IMR-90 (cell line): ENCODE data around the gene ST3GAL5. TPM values are rescaled to one million over a fixed set of nuclear protein-coding genes. Genes with fewer than 3 reads are reported as not detected.

Experiments used
- ATAC-seq: fragments of 200-7000 bp; cut with Tn5 transposase; 2 replicates; pipeline ENCODE4 v1.9.1; 2020; ENCODE audit warnings: low read depth, mild to moderate bottlenecking, moderate library complexity
- BruUV-seq: library from RNA; stranded (reverse); fragments of 400-500 nt; replicated peaks from 2 replicates; lab custom pipeline; 2021; lab: Mats Ljungman, UMichigan
- CTCF ChIA-PET: fragments of 300-600 bp; formaldehyde crosslinking; extraction: SDS; loops from one replicate; lab custom pipeline; 2021; ENCODE audit warnings: antibody characterized with exemption; lab: Yijun Ruan, JAX
- POLR2A ChIA-PET: fragments of 300-600 bp; sonication (Branson Sonifier 250); formaldehyde crosslinking; loops from one replicate; lab custom pipeline; 2022; ENCODE audit warnings: antibody characterized with exemption; ENCODE audit not compliant: unreplicated experiment; lab: Charles Lee
- DNase-seq: peaks from one replicate; pipeline ENCODE4 v3.0.0; 2013
- H2AFZ ChIP-seq: replicated peaks from 2 replicates; pipeline ENCODE3; 2013; ENCODE audit warnings: low read length, mild to moderate bottlenecking; ENCODE audit not compliant: poor library complexity
- H2AK5ac ChIP-seq: 2 replicates; pipeline ENCODE4 v1.6.1; 2013; ENCODE audit warnings: low read depth, low read length, inconsistent platforms
- H2AK9ac ChIP-seq: replicated peaks from 2 replicates; pipeline ENCODE3; 2013; ENCODE audit warnings: mild to moderate bottlenecking, low read depth, low read length, moderate library complexity; ENCODE audit not compliant: poor library complexity
- H2BK120ac ChIP-seq: 2 replicates; pipeline ENCODE4 v1.6.1; 2013; ENCODE audit warnings: low read depth, low read length, inconsistent platforms
- H2BK15ac ChIP-seq: 3 replicates; pipeline ENCODE4 v1.6.1; 2013; ENCODE audit warnings: low read depth, low read length, inconsistent platforms
- H2BK20ac ChIP-seq: 2 replicates; pipeline ENCODE4 v1.6.1; 2013; ENCODE audit warnings: low read depth, mild to moderate bottlenecking, inconsistent platforms, low read length, moderate library complexity
- H2BK5ac ChIP-seq: 2 replicates; pipeline ENCODE4 v1.6.1; 2013; ENCODE audit warnings: mild to moderate bottlenecking, low read depth, low read length, inconsistent platforms; ENCODE audit not compliant: poor library complexity, severe bottlenecking
- H3K14ac ChIP-seq: replicated peaks from 2 replicates; pipeline ENCODE4 v1.6.1; 2013; ENCODE audit warnings: low read depth, low read length, inconsistent platforms
- H3K18ac ChIP-seq: 2 replicates; pipeline ENCODE4 v1.6.1; 2013; ENCODE audit warnings: low read depth, low read length, control low read depth
- H3K23ac ChIP-seq: 2 replicates; pipeline ENCODE4 v1.6.1; 2013; ENCODE audit warnings: low read depth, low read length, inconsistent platforms
- H3K27ac ChIP-seq: 2 replicates; pipeline ENCODE4 v1.5.1; 2013; ENCODE audit warnings: mild to moderate bottlenecking, control low read depth, low read length; ENCODE audit not compliant: insufficient read depth
- H3K27me3 ChIP-seq: 2 replicates; pipeline ENCODE4 v1.6.1; 2013; ENCODE audit warnings: low read length; ENCODE audit not compliant: control insufficient read depth, insufficient read depth
- H3K36me3 ChIP-seq: 2 replicates; pipeline ENCODE4 v1.6.1; 2013; ENCODE audit warnings: low read length, mixed read lengths; ENCODE audit not compliant: control insufficient read depth, insufficient read depth
- H3K4ac ChIP-seq: 2 replicates; pipeline ENCODE4 v1.6.1; 2013; ENCODE audit warnings: low read depth, low read length, inconsistent platforms
- H3K4me1 ChIP-seq: 2 replicates; pipeline ENCODE4 v1.6.1; 2013; ENCODE audit warnings: low read length, mixed read lengths; ENCODE audit not compliant: control insufficient read depth, insufficient read depth
- H3K4me2 ChIP-seq: 2 replicates; pipeline ENCODE4 v1.6.1; 2013; ENCODE audit warnings: low read depth, mild to moderate bottlenecking, control low read depth, low read length, moderate library complexity
- H3K4me3 ChIP-seq: 2 replicates; pipeline ENCODE4 v1.5.1; 2013; ENCODE audit warnings: low read depth, mild to moderate bottlenecking, control low read depth, low read length, moderate library complexity; ENCODE audit not compliant: insufficient read depth
- H3K56ac ChIP-seq: 2 replicates; pipeline ENCODE4 v1.6.1; 2013; ENCODE audit warnings: low read length, inconsistent platforms; ENCODE audit not compliant: insufficient read depth; ENCODE audit errors: extremely low read depth
- H3K79me1 ChIP-seq, 2 experiments: 2 replicates each; pipeline ENCODE4 v1.6.1; 2013; ENCODE audit warnings: low read length in 2 of 2, inconsistent platforms in 1 of 2, low read depth in 1 of 2
- H3K9ac ChIP-seq: 2 replicates; pipeline ENCODE4 v1.6.1; 2013; ENCODE audit warnings: low read depth, low read length, control low read depth
- H3K9me1 ChIP-seq: 2 replicates; pipeline ENCODE4 v1.6.1; 2013; ENCODE audit warnings: low read length, inconsistent platforms; ENCODE audit not compliant: insufficient read depth
- H3K9me3 ChIP-seq: 2 replicates; pipeline ENCODE4 v1.6.1; 2013; ENCODE audit warnings: low read length; ENCODE audit not compliant: control insufficient read depth, insufficient read depth
- H4K20me1 ChIP-seq: 2 replicates; pipeline ENCODE4 v1.6.1; 2013; ENCODE audit warnings: low read length, inconsistent platforms; ENCODE audit not compliant: insufficient read depth
- H4K5ac ChIP-seq: 2 replicates; pipeline ENCODE4 v1.6.1; 2013; ENCODE audit warnings: mild to moderate bottlenecking, low read depth, low read length, control low read depth
- H4K8ac ChIP-seq, 2 experiments: 2 replicates each; pipeline ENCODE4 v1.6.1; 2013; ENCODE audit warnings: low read depth in 2 of 2, low read length in 2 of 2, control low read depth in 1 of 2, inconsistent platforms in 1 of 2
- H4K91ac ChIP-seq: 2 replicates; pipeline ENCODE4 v1.6.1; 2013; ENCODE audit warnings: low read depth, low read length, inconsistent platforms; ENCODE audit not compliant: insufficient read depth
- BHLHE40 ChIP-seq: fragments of 150-350 bp; IDR thresholded peaks from 2 replicates; pipeline ENCODE4 v1.6.1; 2016; ENCODE audit warnings: mild to moderate bottlenecking, low read depth, low read length
- CEBPB ChIP-seq: IDR thresholded peaks from 2 replicates; pipeline ENCODE4 v1.6.1; 2012; ENCODE audit warnings: low read depth, low read length, improper control_type of control experiment
- CHD1 ChIP-seq: IDR thresholded peaks from 2 replicates; pipeline ENCODE4 v1.6.1; 2012; ENCODE audit warnings: low read depth, low read length, improper control_type of control experiment
- FOS ChIP-seq: fragments of 150-350 bp; IDR thresholded peaks from 2 replicates; pipeline ENCODE4 v1.6.1; 2016; ENCODE audit warnings: low read depth, low read length
- MAFK ChIP-seq: IDR thresholded peaks from 2 replicates; pipeline ENCODE4 v1.6.1; 2012; ENCODE audit warnings: low read depth, low read length, improper control_type of control experiment
- MAZ ChIP-seq: IDR thresholded peaks from 2 replicates; pipeline ENCODE4 v1.6.1; 2012; ENCODE audit warnings: low read depth, mild to moderate bottlenecking, low read length, improper control_type of control experiment, moderate library complexity, borderline replicate concordance
- MXI1 ChIP-seq: IDR thresholded peaks from 2 replicates; pipeline ENCODE4 v1.6.1; 2012; ENCODE audit warnings: low read depth, mild to moderate bottlenecking, low read length, moderate library complexity, borderline replicate concordance
- NFE2L2 ChIP-seq: fragments of 150-350 bp; IDR thresholded peaks from 2 replicates; pipeline ENCODE4 v1.6.1; 2016; ENCODE audit warnings: low read depth, mild to moderate bottlenecking, low read length
- POLR2A ChIP-seq: IDR thresholded peaks from 2 replicates; pipeline ENCODE4 v1.6.1; 2012; ENCODE audit warnings: mild to moderate bottlenecking, low read depth, low read length
- RAD21 ChIP-seq: IDR thresholded peaks from 2 replicates; pipeline ENCODE4 v1.6.1; 2012; ENCODE audit warnings: low read length, improper control_type of control experiment
- RCOR1 ChIP-seq: IDR thresholded peaks from 2 replicates; pipeline ENCODE4 v1.6.1; 2012; ENCODE audit warnings: mild to moderate bottlenecking, low read length, improper control_type of control experiment; ENCODE audit not compliant: insufficient replicate concordance
- SMC3 ChIP-seq: fragments of 150-350 bp; IDR thresholded peaks from 2 replicates; pipeline ENCODE4 v1.6.1; 2016; ENCODE audit warnings: low read depth, mild to moderate bottlenecking, antibody characterized with exemption, low read length, moderate library complexity
- USF2 ChIP-seq: fragments of 150-350 bp; IDR thresholded peaks from 2 replicates; pipeline ENCODE4 v1.6.1; 2017; ENCODE audit warnings: mild to moderate bottlenecking, antibody characterized with exemption, low read length, low read depth
- WGBS, 2 experiments: methylation state at CpG; one replicate each; pipeline versions ENCODE4 v1.1.5 to v1.1.7; 2013; ENCODE audit warnings: missing lambda C conversion rate in 2 of 2; ENCODE audit not compliant: insufficient read length in 1 of 2; ENCODE audit errors: extremely low coverage in 2 of 2; 5-methylcytosine and 5-hydroxymethylcytosine counted together
- dilution Hi-C: fragments of 300-500 bp; cut with HindIII; formaldehyde crosslinking; loops from one replicate; pipeline ENCODE4 v1.14.3; 2018; ENCODE audit warnings: low sequenced_read_pairs; ENCODE audit not compliant: unreplicated experiment
- in situ Hi-C: fragments of 300-500 bp; cut with MboI; formaldehyde crosslinking; loops from 3 replicates; pipeline ENCODE4 v1.14.3; 2019; ENCODE audit warnings: low sequenced_read_pairs, inconsistent platforms, mixed read lengths
- intact Hi-C: fragments of 100-400 bp; cut with micrococcal nuclease; formaldehyde crosslinking; loops from 2 replicates; pipeline ENCODE4 v1.10.0; 2022
- polyA plus RNA-seq, 3 experiments: library from polyadenylated mRNA; depleted of rRNA; stranded (reverse); fragments of >200 nt; gene quantifications; 2 replicates each; pipeline ENCODE4 v1.2.3, GENCODE V29; 2012; ENCODE audit warnings: low replicate concordance in 1 of 3
- total RNA-seq: library from RNA; depleted of rRNA; stranded (reverse); fragments of >200 nt; gene quantifications from 2 replicates; pipeline ENCODE4 v1.2.3, GENCODE V29; 2012
- TF ChIP-seq, protein P1 (sequence below): fragments of 150-350 bp; IDR thresholded peaks from 2 replicates; pipeline ENCODE4 v1.6.1; 2016; ENCODE audit warnings: low read depth, mild to moderate bottlenecking, low read length, moderate library complexity, borderline replicate concordance
- TF ChIP-seq, protein P2 (sequence below): conservative IDR thresholded peaks from 2 replicates; pipeline ENCODE4 v1.5.1; 2012; ENCODE audit warnings: mild to moderate bottlenecking, low read depth, low read length, improper control_type of control experiment

Gene ST3GAL5
- total and polyA plus RNA-seq, 2 of the 4 experiments (the other 2 are of a cell fraction) = 16.8 to 21.0 TPM

DNA sequence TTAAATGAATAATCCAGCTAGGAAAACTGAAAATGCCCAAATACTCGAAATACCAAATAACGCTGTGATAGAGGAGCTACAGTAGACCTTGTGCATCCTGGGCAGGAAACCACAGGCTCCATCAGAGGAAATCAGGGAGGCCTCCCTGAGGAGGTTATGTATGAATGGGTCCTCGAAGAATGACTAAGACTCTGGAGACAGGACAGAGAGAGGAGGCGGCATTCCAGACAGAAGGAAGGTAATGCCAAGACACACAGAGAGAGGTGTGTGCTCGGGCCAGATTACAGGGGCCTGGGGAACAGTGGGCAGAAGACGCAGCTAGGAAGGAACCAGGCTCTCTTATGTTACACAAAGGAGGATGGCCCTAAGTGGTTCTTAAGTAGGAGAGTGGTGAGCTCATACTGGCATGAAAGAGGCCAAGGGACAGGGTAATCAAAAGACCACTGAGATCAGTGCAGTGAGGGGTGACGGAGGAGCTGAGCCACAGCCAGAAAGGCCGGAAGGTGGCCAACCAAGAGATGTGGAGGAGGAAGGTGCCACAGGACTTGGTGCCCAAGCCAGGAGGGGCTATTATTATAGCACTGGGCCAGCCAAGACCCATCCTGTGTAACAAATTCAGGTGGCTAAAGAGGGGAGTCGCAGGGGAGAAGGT lies 9.9 kb downstream of the ST3GAL5 start:
- dilution Hi-C loops (no loop called here), in situ Hi-C loops (no loop called here), intact Hi-C loops (no loop called here)
- H4K8ac ChIP-seq = no peak overlapping the region
- H3K56ac ChIP-seq = no peak overlapping the region
- H3K4me3 ChIP-seq = no peak overlapping the region
- H4K5ac ChIP-seq = no peak overlapping the region; the same call in 1 of the 2 replicates
- H3K23ac ChIP-seq = no peak overlapping the region
- no peaks in the 10 kb centered on the region for H4K20me1 ChIP-seq
- no peak overlapping the region for H2BK15ac ChIP-seq
- no TSS peak for BruUV-seq
- no peak overlapping the region for H3K9ac ChIP-seq
- no peak overlapping the region for H4K91ac ChIP-seq
- H3K27me3 ChIP-seq = no peaks in the 10 kb centered on the region
- ChIA-PET POLR2A (no interaction called here), CTCF (interaction anchor here (0.5 kb wide), 1 partner anchor 950 kb away, joined by 3 read pairs; no protein-coding TSS in a partner anchor)
- peaks cover 0 to 4% of the 10 kb centered on the region in 2 experiments; a peak in 2 of 4 replicates for H3K79me1 ChIP-seq
- 0 out of 2 replicates have a peak, but pooled peaks have one; percentile 35 for ATAC-seq
- no peak overlapping the region for H3K4me2 ChIP-seq
- no peaks in the 10 kb centered on the region for H3K36me3 ChIP-seq
- H3K9me1 ChIP-seq = no peaks in the 10 kb centered on the region
- no peak overlapping the region for H2BK120ac ChIP-seq
- no peak overlapping the region for H2AK9ac ChIP-seq
- no peak overlapping the region for H3K27ac ChIP-seq
- no peak overlapping the region for H3K4ac ChIP-seq
- H3K9me3 ChIP-seq = no peaks in the 10 kb centered on the region
- WGBS, 2 experiments = 93% methylated on average over 6 of the region's 9 CpGs; no CpG with 5 or more reads in 1 of the 2 experiments
- H2BK5ac ChIP-seq = no peak overlapping the region
- H2AFZ ChIP-seq = no peak overlapping the region
- no peak for DNase-seq
- H2BK20ac ChIP-seq = no peak overlapping the region
- H3K14ac ChIP-seq = 0 out of 2 replicates have a peak overlapping the region, but pooled peaks have one; percentile 10
- H3K18ac ChIP-seq = no peak overlapping the region
- H3K4me1 ChIP-seq = peaks cover 6% of the 10 kb centered on the region
- no peak overlapping the region for H2AK5ac ChIP-seq
- TF ChIP-seq MXI1 (no peak), MAFK (no peak), SMC3 (no peak), NFE2L2 (no peak), RAD21 (no peak), MAZ (no peak), USF2 (no peak), RCOR1 (no peak), FOS (no peak), BHLHE40 (no peak), CEBPB (no peak), CHD1 (no peak), POLR2A (no peak)
- TF ChIP-seq, protein P1, sequence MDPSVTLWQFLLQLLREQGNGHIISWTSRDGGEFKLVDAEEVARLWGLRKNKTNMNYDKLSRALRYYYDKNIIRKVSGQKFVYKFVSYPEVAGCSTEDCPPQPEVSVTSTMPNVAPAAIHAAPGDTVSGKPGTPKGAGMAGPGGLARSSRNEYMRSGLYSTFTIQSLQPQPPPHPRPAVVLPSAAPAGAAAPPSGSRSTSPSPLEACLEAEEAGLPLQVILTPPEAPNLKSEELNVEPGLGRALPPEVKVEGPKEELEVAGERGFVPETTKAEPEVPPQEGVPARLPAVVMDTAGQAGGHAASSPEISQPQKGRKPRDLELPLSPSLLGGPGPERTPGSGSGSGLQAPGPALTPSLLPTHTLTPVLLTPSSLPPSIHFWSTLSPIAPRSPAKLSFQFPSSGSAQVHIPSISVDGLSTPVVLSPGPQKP = no peak
- TF ChIP-seq, protein P2, sequence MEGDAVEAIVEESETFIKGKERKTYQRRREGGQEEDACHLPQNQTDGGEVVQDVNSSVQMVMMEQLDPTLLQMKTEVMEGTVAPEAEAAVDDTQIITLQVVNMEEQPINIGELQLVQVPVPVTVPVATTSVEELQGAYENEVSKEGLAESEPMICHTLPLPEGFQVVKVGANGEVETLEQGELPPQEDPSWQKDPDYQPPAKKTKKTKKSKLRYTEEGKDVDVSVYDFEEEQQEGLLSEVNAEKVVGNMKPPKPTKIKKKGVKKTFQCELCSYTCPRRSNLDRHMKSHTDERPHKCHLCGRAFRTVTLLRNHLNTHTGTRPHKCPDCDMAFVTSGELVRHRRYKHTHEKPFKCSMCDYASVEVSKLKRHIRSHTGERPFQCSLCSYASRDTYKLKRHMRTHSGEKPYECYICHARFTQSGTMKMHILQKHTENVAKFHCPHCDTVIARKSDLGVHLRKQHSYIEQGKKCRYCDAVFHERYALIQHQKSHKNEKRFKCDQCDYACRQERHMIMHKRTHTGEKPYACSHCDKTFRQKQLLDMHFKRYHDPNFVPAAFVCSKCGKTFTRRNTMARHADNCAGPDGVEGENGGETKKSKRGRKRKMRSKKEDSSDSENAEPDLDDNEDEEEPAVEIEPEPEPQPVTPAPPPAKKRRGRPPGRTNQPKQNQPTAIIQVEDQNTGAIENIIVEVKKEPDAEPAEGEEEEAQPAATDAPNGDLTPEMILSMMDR = no peak
